ENCODE data around the gene GFPT1.
"Not testable (repeated sequence)": the region's sequence is repeated elsewhere in the genome, so short reads cannot be mapped to it uniquely, and the experiment has no call there.

The GFPT1 gene

GRCh38 chr2:69383176-69383812 lies 3.7 kb downstream of the GFPT1 start:
- DNase-seq: no peak

DNA sequence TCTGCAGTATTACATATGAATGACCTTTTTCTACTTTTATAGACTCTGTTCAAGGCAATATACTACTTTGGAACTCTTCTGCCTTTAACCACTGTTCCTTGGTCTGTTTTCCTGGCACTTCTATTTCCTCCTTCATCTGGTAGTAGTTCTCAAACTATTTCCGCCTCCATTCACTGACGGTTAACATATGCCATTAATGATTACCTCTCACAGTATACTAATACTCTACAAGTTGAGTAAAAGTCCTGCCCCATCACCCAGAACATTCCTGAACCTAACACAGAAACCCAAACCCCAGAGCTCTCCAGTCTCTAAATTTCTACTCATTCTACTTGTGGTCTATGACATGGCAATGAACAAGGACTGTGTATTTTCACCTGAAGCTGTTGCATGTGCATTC lies 4.5 kb downstream of the GFPT1 start:
- no peak for DNase-seq

GRCh38 chr2:69381337-69381737 lies 5.7 kb downstream of the GFPT1 start:
- no peak for DNase-seq

- no peak for DNase-seq
Measured at GRCh38 chr2:69380072-69380917, 6.7 kb downstream of the GFPT1 start.

DNA sequence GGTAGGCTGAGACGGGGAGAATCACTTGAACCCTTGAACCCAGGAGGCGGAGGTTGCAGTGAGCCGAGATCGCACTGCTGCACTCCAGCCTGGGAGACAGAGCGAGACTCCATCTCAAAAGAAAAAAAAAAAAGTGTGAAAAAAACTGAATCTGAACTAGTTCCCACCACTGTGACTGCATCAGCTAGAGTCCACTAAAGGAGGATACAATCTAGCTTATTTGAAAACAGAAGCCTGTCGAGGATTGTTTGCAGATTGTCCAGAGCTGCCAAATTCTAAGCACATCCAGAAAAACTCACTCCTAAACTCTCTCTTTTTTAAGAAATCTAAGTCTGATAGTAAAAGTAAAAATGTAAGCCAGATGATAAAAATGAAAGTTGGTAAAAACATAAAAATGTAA lies 10.6 kb downstream of the GFPT1 start:
- DNase-seq: no peak

DNA sequence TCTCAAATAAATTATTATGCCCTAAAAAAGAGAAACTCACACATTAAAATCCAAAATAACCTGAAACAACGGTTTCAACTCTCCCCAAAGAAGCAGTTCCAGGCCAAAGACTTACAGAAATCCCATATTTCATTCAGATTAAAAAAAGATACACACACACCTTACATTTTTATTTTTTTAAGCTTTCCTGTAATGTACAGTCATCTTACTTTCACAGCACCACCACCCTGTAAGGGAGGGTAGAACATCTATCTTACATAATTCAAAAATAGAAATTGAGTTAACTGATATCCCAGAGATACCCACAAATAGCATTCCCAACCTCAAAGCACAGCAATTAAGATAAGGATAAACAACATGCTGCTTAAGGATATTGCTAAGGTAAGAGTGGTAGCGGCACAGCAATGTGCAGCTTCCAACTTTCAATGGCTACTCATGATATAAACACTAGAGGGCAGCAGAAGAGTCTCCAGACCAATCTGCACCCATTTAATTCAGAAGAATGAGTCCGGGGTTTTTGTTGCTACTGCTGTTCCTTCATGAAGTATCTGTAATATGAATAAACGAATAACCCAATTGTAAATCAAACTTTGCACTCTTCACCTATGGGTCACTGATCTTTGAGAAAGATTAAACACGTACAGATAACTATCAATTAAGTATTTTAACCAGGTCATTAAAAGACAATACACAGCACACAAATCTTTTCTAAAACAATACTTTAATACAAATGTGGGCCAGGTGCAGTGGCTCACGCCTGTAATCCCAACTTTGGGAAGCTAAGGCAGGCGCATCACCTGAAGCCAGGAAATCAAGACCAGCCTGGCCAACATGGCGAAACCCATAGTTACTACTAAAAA lies 11.3 kb downstream of the GFPT1 start:
- DNase-seq: no peak

- DNase-seq: no peak
Measured at GRCh38 chr2:69372767-69373166, 14.3 kb downstream of the GFPT1 start.

DNA sequence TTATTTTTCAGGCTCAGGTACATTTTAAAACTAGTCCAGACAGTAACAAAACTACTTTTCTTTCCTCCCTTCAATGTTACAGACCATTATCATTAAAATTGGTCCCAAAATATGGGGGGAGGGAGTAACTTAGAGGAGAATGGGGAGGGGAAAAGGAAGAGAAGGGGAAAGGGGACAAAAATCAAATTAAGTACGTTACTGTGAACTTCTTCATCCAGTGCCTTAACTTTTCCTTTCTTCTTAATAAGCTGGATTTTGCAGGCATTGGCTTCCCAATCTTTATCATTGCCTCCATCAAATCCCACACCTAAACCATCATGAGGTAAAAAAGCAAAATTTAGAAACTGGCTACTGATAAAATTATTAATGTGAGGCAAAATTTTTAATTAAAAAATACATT lies 17.2 kb downstream of the GFPT1 start:
- DNase-seq: no peak

DNA sequence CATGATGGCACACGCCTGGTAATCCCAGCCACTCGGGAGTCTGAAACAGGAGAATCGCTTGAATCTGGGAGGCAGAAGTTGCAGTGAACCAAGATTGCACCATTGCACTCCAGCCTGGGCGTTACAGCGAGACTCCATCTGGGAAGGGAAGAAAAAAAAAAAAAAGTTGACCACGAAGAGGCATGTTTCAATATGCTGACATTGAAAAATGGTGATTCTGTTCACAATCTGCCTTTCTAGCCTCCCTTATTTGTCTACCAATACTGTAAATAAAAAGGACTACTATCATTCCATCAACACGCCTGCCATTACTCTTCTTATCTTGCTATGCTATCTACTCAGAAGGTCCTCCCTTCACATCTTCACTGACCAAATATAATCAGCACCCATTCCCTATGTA lies 18.4 kb downstream of the GFPT1 start:
- no peak for DNase-seq

GRCh38 chr2:69359371-69359770 lies 27.7 kb downstream of the GFPT1 start:
- DNase-seq: no peak

DNA sequence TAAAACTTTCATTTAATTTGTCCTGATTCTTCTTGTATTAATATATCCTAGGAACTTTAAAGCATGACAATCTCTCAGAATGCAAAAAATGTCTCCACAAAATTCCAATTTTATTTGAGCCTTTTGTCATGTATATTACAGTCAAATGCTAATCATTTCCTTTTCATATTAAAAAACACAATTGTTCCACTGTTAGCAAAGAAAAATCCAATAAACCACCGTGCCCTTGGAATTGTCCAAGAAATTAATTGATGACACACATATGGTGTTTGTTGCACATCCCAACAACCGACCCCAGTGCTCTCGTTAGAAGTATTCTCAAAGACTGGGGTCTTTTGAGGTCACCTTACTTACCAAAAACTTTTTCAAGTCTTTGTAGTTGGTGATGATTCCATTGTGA lies 28.1 kb downstream of the GFPT1 start:
- DNase-seq: no peak

DNA sequence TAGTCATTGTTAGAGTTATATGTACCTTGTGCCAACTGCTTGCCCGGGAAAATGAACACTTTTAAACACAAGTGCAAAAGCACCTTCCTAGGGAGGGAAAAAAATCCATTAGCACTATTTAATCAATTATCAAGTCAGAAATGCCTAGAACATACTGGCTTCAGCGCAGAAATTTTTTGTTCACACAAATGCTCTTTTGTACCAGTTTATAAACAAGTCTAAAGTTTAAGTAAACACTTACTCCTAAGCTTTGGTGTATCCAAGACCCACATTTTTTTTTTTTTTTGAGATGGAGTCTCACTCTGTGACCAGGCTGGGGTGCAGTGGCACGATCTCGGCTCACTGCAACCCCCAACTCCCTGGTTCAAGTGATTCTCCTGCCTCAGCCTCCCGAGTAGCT lies 30.6 kb downstream of the GFPT1 start:
- DNase-seq: no peak

GRCh38 chr2:69354976-69355375 lies 32.1 kb downstream of the GFPT1 start:
- DNase-seq: not testable (repeated sequence)

GRCh38 chr2:69353360-69353759 lies 33.7 kb downstream of the GFPT1 start:
- DNase-seq: no peak

GRCh38 chr2:69348781-69349180 lies 38.2 kb downstream of the GFPT1 start:
- no peak for DNase-seq

- DNase-seq: no peak
Measured at GRCh38 chr2:69345434-69345833, 41.6 kb downstream of the GFPT1 start.

DNA sequence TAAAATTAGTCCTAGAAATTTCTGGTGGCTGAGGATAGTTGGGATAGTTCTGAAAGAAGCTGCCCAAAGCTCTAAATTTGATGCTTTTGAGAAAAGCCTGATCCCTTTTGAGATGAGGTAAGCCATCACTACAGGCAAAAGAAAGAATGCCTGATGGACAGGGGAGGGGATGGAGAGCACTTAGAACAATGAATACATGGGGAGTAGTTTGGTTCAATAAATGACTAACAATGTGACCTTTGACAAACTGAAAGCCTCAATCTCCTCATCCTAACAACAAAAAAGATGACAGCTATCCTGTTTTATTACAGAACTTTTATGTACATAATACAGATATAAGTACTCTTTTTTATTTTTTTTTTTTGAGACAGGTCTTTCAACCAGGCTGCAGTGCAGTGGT lies 42.7 kb downstream of the GFPT1 start:
- no peak for DNase-seq

DNA sequence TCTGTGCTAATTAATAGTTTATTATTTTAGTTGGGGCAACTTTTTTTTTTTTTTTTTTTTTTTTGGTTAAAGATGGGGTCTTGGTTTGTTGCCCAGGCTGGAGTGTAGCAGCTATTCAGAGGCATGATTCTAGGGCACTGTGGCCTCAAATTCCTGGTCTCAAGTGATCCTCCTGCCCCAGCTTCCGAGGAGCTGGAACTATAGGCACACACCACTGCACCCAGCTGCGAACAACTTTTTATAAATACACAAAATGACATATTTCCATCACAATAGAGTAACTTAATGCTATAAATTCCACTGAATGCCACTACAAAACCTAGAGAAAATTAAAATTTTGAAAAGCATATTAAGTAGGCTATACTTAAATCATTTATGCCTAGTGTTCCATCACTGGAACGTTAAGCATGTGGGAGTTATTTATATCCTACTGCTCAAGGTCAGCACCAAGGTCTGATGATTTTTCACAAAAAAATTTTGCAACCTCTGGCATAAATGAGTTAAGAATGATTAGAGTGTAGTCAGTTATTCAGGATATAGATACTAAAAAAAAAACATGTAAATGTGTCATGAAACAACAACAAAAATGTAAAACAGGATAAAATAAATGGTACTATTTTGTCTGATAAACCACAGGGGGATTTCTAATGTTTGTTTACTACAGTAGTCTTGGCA lies 46.8 kb downstream of the GFPT1 start:
- DNase-seq: no peak

DNA sequence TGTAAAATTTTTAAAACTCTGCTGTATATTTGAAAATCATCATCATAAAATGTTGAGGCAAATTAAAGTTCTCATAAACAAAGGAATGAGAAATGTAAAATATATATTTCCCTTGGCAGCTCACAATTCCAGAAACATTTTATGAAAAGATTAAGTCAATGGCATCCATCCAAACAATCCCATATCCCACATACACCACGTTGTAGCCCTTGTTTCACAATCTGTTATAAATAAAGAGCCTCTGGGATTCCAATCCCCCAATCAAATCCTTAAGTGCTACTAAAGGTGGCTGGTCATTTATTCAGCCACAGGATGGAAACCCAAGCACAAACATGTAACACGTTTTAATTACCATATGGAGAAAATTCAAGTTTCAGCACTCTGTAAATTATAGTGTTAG lies 51.7 kb downstream of the GFPT1 start:
- DNase-seq: no peak

- DNase-seq: no peak
Measured at GRCh38 chr2:69333352-69333751, 53.7 kb downstream of the GFPT1 start.

DNA sequence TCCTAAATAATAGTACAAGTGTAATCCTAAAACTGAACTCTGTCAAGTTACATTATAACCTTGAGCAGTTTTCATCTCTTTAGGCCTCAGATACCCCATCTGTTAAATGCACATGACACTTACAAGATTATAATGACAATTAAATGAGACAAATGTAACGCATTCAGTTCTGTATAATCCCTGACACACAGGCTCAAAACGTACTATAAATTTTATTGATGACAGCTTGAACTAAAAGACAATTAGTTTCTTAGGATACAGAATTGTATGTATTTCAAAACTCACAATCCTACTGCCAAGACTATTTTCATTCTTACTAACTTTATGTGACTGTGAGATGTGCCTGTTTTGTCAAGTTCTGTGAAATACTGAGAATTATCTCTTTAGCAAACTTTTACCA lies 56.2 kb downstream of the GFPT1 start:
- no peak for DNase-seq

- DNase-seq: no peak
Measured at GRCh38 chr2:69322631-69323030, 64.4 kb downstream of the GFPT1 start.

DNA sequence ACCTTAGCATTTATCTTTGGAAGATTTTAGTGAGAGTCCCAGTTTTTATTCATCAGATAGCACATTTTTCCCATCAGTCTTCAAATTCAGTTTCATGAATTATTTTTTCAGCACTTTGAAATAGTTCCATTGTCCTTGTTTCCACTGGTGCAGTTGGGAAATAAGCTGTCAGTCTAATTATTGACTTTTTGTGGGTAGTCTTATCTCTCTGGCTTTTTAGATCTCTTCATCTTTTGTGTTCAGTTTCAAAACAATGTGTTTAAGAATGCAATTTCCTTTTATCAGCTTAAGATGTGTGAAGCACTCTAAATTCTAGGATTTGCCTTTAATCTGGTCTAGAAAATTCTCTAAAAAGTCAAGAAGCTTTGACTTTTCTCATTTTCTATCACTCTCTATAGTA lies 70.5 kb downstream of the GFPT1 start:
- DNase-seq: no peak

All from GOT3 (cell line).